ENCODE data around the gene ZNF689.
"Not testable (repeated sequence)": the region's sequence is repeated elsewhere in the genome, so short reads cannot be mapped to it uniquely, and the experiment has no call there.

Gene ZNF689

GRCh38 chr16:30633526-30633925 lies 23.3 kb upstream of the ZNF689 start:
- DNase-seq, result no peak

GRCh38 chr16:30632454-30632853 lies 22.3 kb upstream of the ZNF689 start:
- DNase-seq, result not testable (repeated sequence)

DNA sequence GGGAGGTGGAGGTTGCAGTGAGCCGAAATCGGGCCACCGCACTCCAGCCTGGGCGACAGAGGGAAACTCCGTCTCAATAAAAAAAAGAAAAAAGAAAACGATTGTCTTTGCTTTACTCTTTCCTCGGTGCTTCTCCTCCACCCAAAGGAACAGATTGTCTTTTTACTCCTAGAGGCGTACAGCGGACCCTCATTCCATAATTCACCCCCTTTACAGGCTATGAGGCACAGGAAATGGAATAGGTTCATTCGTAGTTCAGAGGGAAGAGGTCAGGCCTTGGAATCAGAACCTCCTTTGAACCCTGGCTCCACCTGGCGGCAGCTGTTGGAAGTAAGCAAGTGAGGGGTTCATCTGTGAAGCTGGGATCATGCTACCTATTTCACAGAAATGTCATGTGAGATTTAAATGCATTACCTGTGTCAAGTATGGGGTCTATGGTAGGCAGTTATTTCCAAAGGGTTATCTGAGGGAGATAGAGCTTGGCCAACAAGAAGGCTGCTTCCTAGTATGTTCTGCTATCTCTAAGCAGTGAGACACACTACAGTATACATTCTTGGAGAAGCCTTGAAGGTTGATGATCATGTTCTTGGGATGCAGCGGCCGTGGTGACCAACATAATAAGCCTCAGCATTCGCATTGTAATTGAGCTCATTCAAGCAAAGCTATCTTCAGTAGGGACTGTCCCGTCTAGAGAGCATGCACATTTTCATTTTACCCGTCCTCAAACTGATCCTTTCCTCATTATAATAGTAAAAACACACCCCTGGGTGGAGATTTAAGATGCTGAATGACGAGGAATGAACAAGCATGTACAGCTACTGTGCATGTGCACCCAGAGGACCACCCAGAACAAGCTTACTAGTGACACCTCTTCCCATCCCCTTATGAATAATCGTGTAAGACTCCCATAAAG lies 18.7 kb upstream of the ZNF689 start:
- peak; percentile 91 for DNase-seq

DNA sequence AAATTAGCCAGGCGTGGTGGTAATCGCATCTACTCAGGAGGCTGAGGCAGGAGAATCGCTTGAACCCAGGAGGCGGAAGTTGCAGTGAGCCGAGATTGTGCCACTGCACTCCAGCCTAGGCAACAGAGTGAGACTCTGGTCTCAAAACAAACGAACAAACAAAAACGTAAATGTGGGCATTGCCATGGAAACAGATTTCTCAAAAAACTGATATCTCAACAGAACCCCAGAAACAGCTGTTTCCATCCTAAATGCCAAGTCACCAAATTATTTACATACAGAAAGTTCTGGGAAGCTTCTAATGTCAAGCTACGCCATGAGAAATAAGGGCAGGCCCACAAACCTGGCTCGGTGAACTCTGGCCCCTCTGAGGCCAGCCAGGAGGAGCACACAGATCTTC lies 16.0 kb upstream of the ZNF689 start:
- no peak for DNase-seq

DNA sequence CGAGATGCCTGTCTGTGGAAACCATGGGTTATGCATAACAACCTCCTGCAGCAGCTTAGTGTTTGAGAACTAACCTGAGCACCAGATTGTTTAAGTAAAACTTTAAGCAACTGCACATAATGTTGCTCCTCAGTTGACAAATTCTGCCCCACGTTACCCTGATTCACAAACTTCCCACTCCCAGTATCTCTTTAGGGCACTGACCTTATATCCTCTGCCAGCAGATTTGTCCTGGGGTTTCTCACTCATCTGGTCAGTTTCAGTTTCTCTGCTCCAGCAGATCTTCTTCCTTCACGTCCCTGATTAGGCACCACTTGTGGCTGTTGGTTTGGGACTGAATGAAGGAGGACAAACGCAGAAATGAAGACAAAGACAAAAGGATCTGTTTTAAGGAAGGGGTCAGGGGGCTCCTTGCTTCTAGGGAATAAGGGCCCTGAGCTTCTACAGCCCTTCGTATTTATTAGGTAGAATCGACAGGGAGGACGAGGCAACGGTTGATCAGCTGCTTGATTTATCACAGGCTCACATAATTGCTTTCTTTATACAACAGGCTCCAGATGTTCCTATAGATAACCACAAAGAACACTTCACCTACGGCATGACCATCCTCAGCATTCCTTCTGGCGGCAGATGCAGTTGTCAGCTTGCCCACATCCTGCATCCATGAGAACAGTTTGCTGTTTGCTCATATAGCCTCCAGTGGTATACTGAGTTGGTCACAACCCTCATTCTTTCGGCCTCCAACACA lies 13.5 kb upstream of the ZNF689 start:
- no peak for DNase-seq

DNA sequence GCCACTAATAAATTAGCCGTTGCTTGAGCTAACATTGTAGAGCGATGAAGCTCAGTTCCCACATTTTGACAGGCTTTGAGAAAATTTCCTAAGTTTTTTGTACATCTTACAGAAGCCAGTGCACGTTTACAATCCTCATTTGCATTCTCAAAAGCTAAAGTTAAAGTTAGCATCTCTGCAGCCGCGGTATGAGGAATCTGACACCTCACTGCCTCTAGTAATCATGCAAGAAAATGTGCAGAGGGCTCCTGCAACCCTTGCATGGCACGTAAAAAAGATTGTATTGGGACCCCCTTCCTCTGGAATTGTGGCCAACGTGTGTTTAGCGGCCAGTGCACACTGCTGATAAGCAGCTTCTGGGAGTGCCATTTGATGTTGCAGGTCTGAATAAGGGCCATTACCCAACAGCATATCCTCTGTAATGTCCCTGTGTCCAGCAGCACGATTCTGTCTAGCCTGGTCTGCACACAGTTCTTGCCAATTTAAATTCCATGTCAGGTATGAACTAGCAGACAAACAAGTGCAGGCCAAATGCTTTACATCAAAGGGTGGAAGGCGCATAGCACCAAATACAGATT lies 12.4 kb upstream of the ZNF689 start:
- DNase-seq, result no peak

DNA sequence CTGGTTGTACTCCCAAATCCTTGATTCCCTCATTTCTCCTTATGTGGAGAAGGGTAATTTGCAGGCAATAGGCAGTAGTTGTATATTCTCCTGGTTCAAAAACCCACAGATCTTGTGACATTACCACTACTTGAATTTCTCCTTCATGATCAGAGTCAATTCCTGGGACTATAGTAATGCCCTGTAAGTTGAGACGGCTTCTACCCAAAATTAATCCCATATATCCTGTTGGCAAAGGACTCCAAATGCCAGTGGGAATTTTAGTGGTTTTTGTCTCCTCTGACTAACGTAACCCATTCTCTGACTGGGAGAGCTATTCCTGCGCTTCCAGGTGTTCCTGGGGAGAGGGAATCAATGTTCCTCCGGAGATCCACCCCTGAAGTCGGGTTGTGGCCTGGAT lies 11.6 kb upstream of the ZNF689 start:
- DNase-seq, result no peak

- no peak for DNase-seq
Observed at GRCh38 chr16:30620169-30620568, 10.0 kb upstream of the ZNF689 start.

DNA sequence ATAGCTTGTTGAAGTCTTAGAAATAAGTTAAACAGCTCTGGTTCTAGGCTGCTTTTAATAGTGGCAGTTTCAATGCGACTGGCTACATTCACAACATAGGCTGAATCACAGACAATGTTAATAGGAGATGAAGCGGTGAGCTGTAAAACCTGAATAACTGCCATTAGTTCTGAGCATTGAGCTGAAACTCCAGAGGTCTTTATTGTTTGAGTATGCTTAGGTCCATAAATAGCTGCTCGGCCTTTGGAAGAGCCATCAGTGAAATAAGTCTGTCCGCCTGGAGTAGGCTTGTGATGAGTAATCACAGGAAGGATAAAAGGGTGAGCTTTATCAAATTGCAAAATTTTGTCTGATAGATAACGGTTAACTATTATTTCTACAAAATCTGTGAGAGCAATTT lies 9.4 kb upstream of the ZNF689 start:
- DNase-seq, result no peak

GRCh38 chr16:30619202-30619601 lies 9.0 kb upstream of the ZNF689 start:
- DNase-seq, result no peak

- DNase-seq, result peak; percentile 64
Observed at GRCh38 chr16:30615358-30616091, 5.3 kb upstream of the ZNF689 start.

- peak; percentile 54 for DNase-seq
Observed at GRCh38 chr16:30609002-30609925, 925 bp downstream of the ZNF689 start.

DNA sequence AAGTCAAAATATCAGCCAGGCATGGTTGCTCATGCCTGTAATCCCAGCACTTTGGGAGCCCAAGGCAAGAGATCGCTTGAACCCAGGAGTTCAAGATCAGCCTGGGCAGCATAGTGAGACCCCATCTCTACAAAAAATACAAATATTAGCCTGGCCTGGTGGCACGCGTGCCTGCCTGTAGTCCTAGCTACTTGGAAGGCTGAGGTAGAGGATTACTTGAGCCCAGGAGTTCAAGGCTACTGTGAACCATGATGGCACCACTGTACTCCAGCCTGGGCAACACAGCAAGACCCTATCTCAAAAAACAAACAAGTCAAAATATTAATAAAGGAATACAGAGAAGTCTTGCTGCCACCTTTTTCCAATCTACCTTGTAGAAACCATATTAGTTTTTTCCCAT lies 4.2 kb downstream of the ZNF689 start:
- no peak for DNase-seq

DNA sequence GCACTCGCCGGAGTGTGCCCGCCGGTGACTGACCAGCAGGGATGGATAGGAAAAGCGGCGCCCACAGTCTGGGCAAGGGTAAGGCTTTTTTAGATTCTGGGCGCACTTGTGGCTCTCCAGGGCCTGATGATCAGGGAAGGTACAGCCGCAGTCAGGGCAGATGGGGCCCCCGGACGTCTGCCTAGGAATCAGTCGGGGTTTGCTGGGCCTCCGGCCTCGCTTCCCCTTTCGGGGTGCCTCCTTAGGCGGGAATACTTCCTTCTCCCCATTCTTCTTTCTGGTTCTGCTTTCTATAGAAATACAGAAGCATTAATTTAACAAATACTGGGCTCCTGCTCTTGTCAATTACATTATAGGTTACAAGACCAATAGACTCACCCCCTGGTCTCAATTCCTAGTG lies 5.0 kb downstream of the ZNF689 start:
- DNase-seq, result no peak

DNA sequence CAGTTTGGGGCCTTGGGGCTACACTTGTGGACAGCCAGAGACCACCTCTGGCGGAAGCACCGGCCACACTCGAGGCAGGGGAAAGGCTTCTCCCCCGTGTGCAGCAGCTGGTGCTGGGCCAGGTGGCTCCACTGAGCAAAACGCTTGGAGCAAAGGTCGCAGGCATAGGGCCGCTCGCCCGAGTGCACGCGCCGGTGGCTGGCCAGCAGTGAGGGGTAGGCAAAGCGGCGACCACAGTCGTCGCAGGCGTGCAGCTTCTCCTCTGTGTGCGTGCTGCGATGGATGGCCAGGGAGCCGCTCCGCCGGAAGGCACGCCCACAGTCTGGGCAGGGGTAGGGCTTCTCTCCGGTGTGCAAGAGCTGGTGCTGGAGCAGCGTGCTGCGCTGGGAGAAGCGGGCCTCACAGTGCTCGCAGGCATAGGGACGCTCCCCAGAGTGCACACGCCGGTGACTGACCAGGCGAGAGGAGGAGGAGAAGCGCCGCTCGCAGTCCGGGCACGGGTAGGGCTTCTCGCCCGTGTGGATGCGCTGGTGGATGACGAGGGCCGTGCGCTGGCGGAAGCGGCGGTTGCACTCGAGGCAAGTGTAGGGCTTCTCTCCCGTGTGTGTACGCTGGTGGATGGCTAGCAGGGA lies 5.8 kb downstream of the ZNF689 start:
- DNase-seq, result no peak

GRCh38 chr16:30603945-30604315 lies 6.3 kb downstream of the ZNF689 start:
- DNase-seq, result no peak

- no peak for DNase-seq
Observed at GRCh38 chr16:30602616-30603277, 7.4 kb downstream of the ZNF689 start.

DNA sequence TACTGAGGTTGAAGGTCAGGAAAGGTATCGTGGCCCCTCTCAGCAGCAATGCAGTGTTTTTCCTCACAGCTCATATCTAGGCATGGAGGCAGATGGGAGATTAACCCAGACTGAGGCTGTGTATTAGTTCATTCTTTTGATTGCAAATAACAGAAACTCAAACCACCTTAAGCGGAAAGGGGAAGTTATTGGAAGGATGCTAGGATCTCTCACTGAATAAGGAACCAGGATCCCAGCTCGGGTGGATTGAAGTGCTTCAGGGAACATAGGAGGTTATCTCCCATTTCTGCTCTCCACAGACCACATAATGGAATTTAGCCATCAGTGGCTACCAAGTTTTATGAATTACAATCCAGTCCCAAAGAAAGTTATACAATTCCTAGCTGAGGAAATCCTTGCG lies 8.2 kb downstream of the ZNF689 start:
- DNase-seq, result no peak

DNA sequence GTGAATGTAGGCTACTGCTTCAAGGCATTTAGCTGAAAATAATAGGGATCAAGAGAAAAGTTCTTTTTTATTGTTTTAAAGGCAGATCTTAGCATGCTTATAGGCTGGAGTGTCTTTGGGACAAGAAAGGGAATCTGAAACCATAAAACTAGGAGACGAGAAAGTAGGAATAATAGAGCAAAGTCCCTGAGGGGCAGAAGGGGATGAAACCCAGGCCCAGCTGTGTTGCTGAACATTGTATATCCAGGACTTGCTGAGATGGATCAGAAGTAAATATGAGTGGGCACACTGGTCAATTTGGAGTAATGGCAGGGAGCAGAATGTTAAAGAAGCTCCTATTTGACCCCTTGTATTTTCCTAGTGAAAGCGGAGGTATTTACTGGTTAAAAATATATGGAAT lies 9.3 kb downstream of the ZNF689 start:
- DNase-seq, result no peak

DNA sequence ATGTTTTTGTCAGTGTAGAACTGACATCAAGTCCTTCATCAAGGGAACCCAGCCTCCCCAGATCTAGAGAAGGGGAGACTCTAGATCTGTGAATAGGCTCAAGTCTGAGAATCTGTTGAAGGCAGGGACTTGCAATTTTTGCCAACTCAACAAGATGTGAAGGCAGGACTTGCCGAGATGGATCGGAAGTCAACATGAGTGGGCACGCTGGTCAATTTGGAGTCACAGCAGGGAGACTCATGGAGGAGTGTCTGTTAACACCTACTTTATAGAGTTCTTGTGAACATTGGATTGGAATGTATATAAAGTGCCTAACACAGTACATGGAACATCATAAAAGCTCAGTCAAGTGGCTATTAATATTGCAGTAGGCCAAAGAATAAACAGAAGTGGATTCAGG lies 10.0 kb downstream of the ZNF689 start:
- DNase-seq, result no peak

DNA sequence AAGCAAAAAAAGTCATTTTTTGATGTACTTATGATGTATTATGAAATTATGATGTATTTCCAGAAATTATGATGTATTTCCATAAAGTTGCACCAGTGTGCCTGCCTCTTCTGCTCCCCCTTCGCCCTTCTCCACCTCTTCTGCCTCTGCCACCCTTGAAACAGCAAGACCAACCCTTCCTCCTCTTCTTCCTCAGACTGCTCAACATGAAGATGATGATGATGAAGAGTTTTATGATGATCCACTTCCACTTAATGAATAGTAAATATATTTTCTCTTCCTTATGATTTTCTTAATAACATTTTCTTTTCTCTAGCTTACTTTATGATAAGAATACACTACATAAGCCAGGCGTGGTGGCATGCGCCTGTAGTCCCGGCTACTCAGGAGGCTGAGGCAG lies 17.3 kb downstream of the ZNF689 start:
- no peak for DNase-seq

Data from CD4-positive, alpha-beta T cell treated with Interleukin-17A for 4 hours (primary cell).